Stimulated activated naive CD8-positive, alpha-beta T cell treated with anti-CD3 and anti-CD28 coated beads, Interleukin-15, Interleukin-2, amounts not matched to agents 100 U/mL and 50 U/mL, for 24 hours (primary cell): ENCODE data around the gene RNASE1.
"Not testable (repeated sequence)": the region's sequence is repeated elsewhere in the genome, so short reads cannot be mapped to it uniquely, and the experiment has no call there.

Experiments
- ATAC-seq: fragments of 150-1000 bp; cut with Tn5 transposase; one replicate; pipeline ENCODE4 v1.10.0; 2021
- DNase-seq: peaks from one replicate; pipeline ENCODE4 v3.0.0; 2021

RNASE1 gene

GRCh38 chr14:20772650-20773049, 30.0 kb downstream of the RNASE1 start:
- ATAC-seq = no peak
- DNase-seq = no peak

- no peak for ATAC-seq
These were observed 33.2 kb downstream of the RNASE1 start for GRCh38 chr14:20769421-20769820.

GRCh38 chr14:20768593-20768892, 34.1 kb downstream of the RNASE1 start:
- ATAC-seq = no peak
- no peak for DNase-seq

More at GRCh38 chr14:20769421-20769820, 33.2 kb downstream of the RNASE1 start:
- no peak for DNase-seq

- peak; percentile 52 for ATAC-seq
- no peak for DNase-seq
These were observed 41.7 kb downstream of the RNASE1 start for GRCh38 chr14:20760950-20761349.

DNA sequence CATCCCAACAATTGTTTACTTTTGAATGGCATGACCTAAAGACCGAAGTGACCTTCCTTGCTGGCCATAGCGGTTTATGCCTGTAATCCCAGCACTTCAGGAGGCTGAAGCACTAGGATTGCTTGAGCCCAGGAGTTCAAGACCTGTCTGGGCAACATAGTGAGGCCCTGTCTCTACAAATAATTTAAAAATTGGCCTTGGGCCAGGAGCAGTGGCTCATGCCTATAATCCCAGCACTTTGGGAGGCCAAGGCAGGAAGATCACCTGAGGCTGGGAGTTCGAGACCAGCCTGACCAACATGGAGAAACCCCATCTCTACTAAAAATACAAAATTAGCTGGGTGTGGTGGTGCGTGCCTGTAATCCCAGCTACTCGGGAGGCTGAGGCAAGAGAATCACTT, 43.2 kb downstream of the RNASE1 start:
- not testable (repeated sequence) for DNase-seq, ATAC-seq

GRCh38 chr14:20757965-20758364, 44.7 kb downstream of the RNASE1 start:
- DNase-seq (peak; percentile 28), ATAC-seq (no peak)

GRCh38 chr14:20755037-20755436, 47.6 kb downstream of the RNASE1 start:
- no peak for ATAC-seq
- no peak for DNase-seq

- no peak for DNase-seq
- no peak for ATAC-seq
These were observed 48.3 kb downstream of the RNASE1 start for GRCh38 chr14:20754308-20754707.

GRCh38 chr14:20751963-20752562, 50.6 kb downstream of the RNASE1 start:
- ATAC-seq (no peak), DNase-seq (no peak)
